K562 (cell line): Measurements from ENCODE around the gene ALDH9A1. TPM values are rescaled to one million over a fixed set of nuclear protein-coding genes. Genes with fewer than 3 reads are reported as not detected.
A peak's percentile ranks its signal among the peaks of the same experiment; 100 is the strongest.

Experiments used
- FOXJ2 ChIP-seq: fragments of 200-800 bp; sonication (Bioruptor generic); IDR thresholded peaks from 2 replicates; pipeline ENCODE4 v1.6.1; 2016; ENCODE audit warnings: missing genetic modification characterization, missing compliant biosample characterization
- polyA plus RNA-seq, 8 experiments: library from polyadenylated mRNA; depleted of rRNA in 4 of 8; stranded (reverse) in 5 of 8; unstranded in 3 of 8; fragments of >200 nt; fragmentation: Nextera tagmentation in 2 of 8; fragmentation: Illumina TruSeq in 1 of 8; extraction: Ambion mirVana in 2 of 8; extraction: Trizol in 1 of 8; gene quantifications; 2 replicates each; pipeline versions ENCODE4 v1.2.1 to v1.2.3, GENCODE V29; 2011 to 2014; ENCODE audit warnings: inconsistent platforms in 1 of 8, missing spikeins in 1 of 8
- total RNA-seq, 7 experiments: library from RNA; depleted of rRNA in 6 of 7; stranded (reverse); fragments of >200 nt in 6 of 7; fragmentation: Illumina TruSeq in 2 of 7; extraction: Trizol in 2 of 7; gene quantifications; 2 replicates each; pipeline versions ENCODE4 v1.2.1 to v1.2.3, GENCODE V29; 2011 to 2021; ENCODE audit warnings: low replicate concordance in 1 of 7
- TF ChIP-seq, protein P1 (sequence below): sonication (generic); formaldehyde crosslinking; IDR thresholded peaks from 2 replicates; pipeline ENCODE4 v1.8.1; 2023; ENCODE audit warnings: missing genetic modification reagents, mild to moderate bottlenecking, borderline replicate concordance
- TF ChIP-seq, protein P2 (sequence below): sonication (generic); formaldehyde crosslinking; IDR thresholded peaks from 2 replicates; pipeline ENCODE4 v1.8.0; 2022; ENCODE audit warnings: mild to moderate bottlenecking, missing genetic modification reagents
- TF ChIP-seq, protein P3 (sequence below): fragments of 450-650 bp; IDR thresholded peaks from 2 replicates; pipeline ENCODE4 v1.6.1; 2016; ENCODE audit warnings: mild to moderate bottlenecking, moderate library complexity

Gene ALDH9A1
- total and polyA plus RNA-seq, 9 of the 15 experiments (the other 6 are each of a cell fraction or from before 2014, with no cell fraction given) = 26.5 to 54.3 (median 39.2) TPM

DNA sequence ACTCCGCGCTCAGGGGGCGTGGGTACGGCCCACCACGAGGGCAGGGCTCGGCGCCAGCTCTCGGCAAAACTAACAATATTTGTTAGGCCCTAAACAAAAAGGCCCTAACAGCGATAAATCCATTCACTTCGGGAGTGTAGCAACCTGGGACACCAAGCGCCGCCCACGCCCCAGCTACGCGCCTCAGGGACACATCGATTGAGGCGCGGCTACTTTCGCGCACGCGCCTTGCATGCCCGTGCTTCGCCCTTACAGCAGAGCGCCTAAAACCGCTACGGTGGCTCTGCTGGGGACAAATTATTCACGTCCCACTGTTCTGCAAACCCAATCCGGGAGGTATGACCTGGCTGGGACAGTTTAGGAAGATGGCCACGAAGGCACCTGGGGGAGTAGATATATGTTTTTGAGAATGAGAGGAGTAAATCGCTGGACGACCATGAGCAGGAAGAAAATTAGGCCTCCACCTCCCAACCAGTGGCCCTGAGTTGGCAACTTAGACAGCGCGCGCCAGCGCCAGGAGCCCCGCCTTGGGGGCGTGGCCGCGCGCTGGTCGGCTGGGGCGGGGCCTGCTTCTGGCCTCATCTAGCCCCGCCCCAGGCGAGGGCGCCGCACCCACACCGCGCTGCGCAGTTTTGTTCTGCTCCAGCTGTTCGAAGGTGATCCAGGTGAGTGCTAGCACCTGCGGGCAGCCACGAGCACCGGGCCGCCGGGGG lies 67.6 kb downstream of the ALDH9A1 start, which contains the start of gene MGST3 (continued):
- TF ChIP-seq, protein P1, sequence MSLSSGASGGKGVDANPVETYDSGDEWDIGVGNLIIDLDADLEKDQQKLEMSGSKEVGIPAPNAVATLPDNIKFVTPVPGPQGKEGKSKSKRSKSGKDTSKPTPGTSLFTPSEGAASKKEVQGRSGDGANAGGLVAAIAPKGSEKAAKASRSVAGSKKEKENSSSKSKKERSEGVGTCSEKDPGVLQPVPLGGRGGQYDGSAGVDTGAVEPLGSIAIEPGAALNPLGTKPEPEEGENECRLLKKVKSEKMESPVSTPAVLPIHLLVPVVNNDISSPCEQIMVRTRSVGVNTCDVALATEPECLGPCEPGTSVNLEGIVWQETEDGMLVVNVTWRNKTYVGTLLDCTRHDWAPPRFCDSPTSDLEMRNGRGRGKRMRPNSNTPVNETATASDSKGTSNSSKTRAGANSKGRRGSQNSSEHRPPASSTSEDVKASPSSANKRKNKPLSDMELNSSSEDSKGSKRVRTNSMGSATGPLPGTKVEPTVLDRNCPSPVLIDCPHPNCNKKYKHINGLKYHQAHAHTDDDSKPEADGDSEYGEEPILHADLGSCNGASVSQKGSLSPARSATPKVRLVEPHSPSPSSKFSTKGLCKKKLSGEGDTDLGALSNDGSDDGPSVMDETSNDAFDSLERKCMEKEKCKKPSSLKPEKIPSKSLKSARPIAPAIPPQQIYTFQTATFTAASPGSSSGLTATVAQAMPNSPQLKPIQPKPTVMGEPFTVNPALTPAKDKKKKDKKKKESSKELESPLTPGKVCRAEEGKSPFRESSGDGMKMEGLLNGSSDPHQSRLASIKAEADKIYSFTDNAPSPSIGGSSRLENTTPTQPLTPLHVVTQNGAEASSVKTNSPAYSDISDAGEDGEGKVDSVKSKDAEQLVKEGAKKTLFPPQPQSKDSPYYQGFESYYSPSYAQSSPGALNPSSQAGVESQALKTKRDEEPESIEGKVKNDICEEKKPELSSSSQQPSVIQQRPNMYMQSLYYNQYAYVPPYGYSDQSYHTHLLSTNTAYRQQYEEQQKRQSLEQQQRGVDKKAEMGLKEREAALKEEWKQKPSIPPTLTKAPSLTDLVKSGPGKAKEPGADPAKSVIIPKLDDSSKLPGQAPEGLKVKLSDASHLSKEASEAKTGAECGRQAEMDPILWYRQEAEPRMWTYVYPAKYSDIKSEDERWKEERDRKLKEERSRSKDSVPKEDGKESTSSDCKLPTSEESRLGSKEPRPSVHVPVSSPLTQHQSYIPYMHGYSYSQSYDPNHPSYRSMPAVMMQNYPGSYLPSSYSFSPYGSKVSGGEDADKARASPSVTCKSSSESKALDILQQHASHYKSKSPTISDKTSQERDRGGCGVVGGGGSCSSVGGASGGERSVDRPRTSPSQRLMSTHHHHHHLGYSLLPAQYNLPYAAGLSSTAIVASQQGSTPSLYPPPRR (CRISPR knock-in tag) = no peak
- TF ChIP-seq, protein P2, sequence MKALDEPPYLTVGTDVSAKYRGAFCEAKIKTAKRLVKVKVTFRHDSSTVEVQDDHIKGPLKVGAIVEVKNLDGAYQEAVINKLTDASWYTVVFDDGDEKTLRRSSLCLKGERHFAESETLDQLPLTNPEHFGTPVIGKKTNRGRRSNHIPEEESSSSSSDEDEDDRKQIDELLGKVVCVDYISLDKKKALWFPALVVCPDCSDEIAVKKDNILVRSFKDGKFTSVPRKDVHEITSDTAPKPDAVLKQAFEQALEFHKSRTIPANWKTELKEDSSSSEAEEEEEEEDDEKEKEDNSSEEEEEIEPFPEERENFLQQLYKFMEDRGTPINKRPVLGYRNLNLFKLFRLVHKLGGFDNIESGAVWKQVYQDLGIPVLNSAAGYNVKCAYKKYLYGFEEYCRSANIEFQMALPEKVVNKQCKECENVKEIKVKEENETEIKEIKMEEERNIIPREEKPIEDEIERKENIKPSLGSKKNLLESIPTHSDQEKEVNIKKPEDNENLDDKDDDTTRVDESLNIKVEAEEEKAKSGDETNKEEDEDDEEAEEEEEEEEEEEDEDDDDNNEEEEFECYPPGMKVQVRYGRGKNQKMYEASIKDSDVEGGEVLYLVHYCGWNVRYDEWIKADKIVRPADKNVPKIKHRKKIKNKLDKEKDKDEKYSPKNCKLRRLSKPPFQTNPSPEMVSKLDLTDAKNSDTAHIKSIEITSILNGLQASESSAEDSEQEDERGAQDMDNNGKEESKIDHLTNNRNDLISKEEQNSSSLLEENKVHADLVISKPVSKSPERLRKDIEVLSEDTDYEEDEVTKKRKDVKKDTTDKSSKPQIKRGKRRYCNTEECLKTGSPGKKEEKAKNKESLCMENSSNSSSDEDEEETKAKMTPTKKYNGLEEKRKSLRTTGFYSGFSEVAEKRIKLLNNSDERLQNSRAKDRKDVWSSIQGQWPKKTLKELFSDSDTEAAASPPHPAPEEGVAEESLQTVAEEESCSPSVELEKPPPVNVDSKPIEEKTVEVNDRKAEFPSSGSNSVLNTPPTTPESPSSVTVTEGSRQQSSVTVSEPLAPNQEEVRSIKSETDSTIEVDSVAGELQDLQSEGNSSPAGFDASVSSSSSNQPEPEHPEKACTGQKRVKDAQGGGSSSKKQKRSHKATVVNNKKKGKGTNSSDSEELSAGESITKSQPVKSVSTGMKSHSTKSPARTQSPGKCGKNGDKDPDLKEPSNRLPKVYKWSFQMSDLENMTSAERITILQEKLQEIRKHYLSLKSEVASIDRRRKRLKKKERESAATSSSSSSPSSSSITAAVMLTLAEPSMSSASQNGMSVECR = peak; percentile 16
- no peak for TF ChIP-seq FOXJ2
- TF ChIP-seq, protein P3, sequence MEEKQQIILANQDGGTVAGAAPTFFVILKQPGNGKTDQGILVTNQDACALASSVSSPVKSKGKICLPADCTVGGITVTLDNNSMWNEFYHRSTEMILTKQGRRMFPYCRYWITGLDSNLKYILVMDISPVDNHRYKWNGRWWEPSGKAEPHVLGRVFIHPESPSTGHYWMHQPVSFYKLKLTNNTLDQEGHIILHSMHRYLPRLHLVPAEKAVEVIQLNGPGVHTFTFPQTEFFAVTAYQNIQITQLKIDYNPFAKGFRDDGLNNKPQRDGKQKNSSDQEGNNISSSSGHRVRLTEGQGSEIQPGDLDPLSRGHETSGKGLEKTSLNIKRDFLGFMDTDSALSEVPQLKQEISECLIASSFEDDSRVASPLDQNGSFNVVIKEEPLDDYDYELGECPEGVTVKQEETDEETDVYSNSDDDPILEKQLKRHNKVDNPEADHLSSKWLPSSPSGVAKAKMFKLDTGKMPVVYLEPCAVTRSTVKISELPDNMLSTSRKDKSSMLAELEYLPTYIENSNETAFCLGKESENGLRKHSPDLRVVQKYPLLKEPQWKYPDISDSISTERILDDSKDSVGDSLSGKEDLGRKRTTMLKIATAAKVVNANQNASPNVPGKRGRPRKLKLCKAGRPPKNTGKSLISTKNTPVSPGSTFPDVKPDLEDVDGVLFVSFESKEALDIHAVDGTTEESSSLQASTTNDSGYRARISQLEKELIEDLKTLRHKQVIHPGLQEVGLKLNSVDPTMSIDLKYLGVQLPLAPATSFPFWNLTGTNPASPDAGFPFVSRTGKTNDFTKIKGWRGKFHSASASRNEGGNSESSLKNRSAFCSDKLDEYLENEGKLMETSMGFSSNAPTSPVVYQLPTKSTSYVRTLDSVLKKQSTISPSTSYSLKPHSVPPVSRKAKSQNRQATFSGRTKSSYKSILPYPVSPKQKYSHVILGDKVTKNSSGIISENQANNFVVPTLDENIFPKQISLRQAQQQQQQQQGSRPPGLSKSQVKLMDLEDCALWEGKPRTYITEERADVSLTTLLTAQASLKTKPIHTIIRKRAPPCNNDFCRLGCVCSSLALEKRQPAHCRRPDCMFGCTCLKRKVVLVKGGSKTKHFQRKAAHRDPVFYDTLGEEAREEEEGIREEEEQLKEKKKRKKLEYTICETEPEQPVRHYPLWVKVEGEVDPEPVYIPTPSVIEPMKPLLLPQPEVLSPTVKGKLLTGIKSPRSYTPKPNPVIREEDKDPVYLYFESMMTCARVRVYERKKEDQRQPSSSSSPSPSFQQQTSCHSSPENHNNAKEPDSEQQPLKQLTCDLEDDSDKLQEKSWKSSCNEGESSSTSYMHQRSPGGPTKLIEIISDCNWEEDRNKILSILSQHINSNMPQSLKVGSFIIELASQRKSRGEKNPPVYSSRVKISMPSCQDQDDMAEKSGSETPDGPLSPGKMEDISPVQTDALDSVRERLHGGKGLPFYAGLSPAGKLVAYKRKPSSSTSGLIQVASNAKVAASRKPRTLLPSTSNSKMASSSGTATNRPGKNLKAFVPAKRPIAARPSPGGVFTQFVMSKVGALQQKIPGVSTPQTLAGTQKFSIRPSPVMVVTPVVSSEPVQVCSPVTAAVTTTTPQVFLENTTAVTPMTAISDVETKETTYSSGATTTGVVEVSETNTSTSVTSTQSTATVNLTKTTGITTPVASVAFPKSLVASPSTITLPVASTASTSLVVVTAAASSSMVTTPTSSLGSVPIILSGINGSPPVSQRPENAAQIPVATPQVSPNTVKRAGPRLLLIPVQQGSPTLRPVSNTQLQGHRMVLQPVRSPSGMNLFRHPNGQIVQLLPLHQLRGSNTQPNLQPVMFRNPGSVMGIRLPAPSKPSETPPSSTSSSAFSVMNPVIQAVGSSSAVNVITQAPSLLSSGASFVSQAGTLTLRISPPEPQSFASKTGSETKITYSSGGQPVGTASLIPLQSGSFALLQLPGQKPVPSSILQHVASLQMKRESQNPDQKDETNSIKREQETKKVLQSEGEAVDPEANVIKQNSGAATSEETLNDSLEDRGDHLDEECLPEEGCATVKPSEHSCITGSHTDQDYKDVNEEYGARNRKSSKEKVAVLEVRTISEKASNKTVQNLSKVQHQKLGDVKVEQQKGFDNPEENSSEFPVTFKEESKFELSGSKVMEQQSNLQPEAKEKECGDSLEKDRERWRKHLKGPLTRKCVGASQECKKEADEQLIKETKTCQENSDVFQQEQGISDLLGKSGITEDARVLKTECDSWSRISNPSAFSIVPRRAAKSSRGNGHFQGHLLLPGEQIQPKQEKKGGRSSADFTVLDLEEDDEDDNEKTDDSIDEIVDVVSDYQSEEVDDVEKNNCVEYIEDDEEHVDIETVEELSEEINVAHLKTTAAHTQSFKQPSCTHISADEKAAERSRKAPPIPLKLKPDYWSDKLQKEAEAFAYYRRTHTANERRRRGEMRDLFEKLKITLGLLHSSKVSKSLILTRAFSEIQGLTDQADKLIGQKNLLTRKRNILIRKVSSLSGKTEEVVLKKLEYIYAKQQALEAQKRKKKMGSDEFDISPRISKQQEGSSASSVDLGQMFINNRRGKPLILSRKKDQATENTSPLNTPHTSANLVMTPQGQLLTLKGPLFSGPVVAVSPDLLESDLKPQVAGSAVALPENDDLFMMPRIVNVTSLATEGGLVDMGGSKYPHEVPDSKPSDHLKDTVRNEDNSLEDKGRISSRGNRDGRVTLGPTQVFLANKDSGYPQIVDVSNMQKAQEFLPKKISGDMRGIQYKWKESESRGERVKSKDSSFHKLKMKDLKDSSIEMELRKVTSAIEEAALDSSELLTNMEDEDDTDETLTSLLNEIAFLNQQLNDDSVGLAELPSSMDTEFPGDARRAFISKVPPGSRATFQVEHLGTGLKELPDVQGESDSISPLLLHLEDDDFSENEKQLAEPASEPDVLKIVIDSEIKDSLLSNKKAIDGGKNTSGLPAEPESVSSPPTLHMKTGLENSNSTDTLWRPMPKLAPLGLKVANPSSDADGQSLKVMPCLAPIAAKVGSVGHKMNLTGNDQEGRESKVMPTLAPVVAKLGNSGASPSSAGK = peak; percentile 97
